ENCODE data around the gene KLHDC8A.
A peak's percentile ranks its signal among the peaks of the same experiment; 100 is the strongest.

GRCh38 chr1:205321162-205321958 lies 35.4 kb downstream of the KLHDC8A start, which contains the start of gene NUAK2:
- TF ChIP-seq PATZ1 (CRISPR knock-in tag; IDR thresholded peaks at IDR 0.05; ENCODE audit: borderline replicate concordance): no peak
- no peak for TF ChIP-seq MLX (CRISPR knock-in tag; conservative IDR thresholded peaks at IDR 0.05)
- no peak for TF ChIP-seq RCOR1 (IDR thresholded peaks at IDR 0.05; ENCODE audit: borderline replicate concordance in 1 of 2, low read depth in 2 of 2, low read length in 2 of 2)
- TF ChIP-seq ZNF354B (CRISPR knock-in tag; IDR thresholded peaks at IDR 0.05): no peak
- TF ChIP-seq PHF20 (IDR thresholded peaks at IDR 0.05; ENCODE audit: partially characterized antibody): no peak
- no peak for TF ChIP-seq KLF6 (CRISPR knock-in tag; IDR thresholded peaks at IDR 0.05; ENCODE audit: borderline replicate concordance)
- TF ChIP-seq CTCF (IDR thresholded peaks at IDR 0.05 in 2 of 3, conservative IDR thresholded peaks at IDR 0.05 in 1 of 3; ENCODE audit: insufficient read depth in 2 of 3, low read depth in 1 of 3, low read length in 3 of 3): peak; percentile 41 to 79 (median 47); a peak in 5 of 6 replicates
- peak; percentile 59 for TF ChIP-seq KDM5B (IDR thresholded peaks at IDR 0.05; ENCODE audit: insufficient replicate concordance, low read depth, low read length)
- TF ChIP-seq BHLHE40 (IDR thresholded peaks at IDR 0.05; ENCODE audit: low read length): peak; percentile 81
- TF ChIP-seq EZH2 (IDR thresholded peaks at IDR 0.05; ENCODE audit: borderline replicate concordance, low read depth, low read length): 0 out of 2 replicates have a peak, but pooled peaks have one; percentile 87
